GM12864 (cell line): ENCODE data around the gene DYDC1.

Experiments used
- DNase-seq: peaks from one replicate; pipeline ENCODE4 v3.0.0-alpha.2; 2011; ENCODE audit warnings: low read depth
- H3K4me3 ChIP-seq: 2 replicates; pipeline ENCODE4 v1.5.1; 2011; ENCODE audit warnings: mild to moderate bottlenecking, low read depth, low read length, control low read depth
- TF ChIP-seq, protein P1 (sequence below): IDR thresholded peaks from 2 replicates; pipeline ENCODE4 v1.5.1; 2011; ENCODE audit warnings: low read depth, mild to moderate bottlenecking, moderate library complexity, low read length, control low read depth, inconsistent platforms; ENCODE audit errors: missing control alignments

DYDC1 gene

DNA sequence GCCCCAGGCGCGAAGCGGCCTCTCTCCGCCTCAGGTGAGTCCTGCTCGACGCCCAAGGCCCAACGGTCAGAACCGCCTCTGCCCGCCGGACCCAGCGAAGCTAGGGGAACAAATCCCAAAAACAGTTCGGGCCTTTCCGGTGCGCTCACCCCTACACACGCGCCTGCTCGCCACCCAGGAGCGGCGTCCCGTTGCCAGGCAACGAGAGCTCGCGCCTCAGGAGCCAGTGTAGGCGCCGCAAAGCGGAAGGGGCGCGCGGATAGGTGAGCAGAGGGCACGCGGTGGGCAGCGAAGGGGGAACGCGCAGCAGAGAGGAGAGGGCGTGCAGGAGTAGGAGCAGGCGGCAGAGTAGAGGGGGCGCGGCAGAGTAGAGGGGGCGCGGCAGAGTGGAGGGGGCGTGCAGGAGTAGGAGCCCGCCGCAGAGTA, at the start of gene DYDC1, which contains the start of gene DYDC2:
Gene DYDC1 (minus strand): TSS at position 193 of the 426 bp plus-strand sequence. CDS start 4,154 bp downstream, outside the sequence.
Gene DYDC2 (plus strand): TSS at position 219 of the 426 bp plus-strand sequence. CDS start 5,663 bp downstream, outside the sequence.
- TF ChIP-seq, protein P1, sequence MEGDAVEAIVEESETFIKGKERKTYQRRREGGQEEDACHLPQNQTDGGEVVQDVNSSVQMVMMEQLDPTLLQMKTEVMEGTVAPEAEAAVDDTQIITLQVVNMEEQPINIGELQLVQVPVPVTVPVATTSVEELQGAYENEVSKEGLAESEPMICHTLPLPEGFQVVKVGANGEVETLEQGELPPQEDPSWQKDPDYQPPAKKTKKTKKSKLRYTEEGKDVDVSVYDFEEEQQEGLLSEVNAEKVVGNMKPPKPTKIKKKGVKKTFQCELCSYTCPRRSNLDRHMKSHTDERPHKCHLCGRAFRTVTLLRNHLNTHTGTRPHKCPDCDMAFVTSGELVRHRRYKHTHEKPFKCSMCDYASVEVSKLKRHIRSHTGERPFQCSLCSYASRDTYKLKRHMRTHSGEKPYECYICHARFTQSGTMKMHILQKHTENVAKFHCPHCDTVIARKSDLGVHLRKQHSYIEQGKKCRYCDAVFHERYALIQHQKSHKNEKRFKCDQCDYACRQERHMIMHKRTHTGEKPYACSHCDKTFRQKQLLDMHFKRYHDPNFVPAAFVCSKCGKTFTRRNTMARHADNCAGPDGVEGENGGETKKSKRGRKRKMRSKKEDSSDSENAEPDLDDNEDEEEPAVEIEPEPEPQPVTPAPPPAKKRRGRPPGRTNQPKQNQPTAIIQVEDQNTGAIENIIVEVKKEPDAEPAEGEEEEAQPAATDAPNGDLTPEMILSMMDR, result no peak
- DNase-seq, result no peak
- no peak within 1 kb of the TSS for H3K4me3 ChIP-seq

DNA sequence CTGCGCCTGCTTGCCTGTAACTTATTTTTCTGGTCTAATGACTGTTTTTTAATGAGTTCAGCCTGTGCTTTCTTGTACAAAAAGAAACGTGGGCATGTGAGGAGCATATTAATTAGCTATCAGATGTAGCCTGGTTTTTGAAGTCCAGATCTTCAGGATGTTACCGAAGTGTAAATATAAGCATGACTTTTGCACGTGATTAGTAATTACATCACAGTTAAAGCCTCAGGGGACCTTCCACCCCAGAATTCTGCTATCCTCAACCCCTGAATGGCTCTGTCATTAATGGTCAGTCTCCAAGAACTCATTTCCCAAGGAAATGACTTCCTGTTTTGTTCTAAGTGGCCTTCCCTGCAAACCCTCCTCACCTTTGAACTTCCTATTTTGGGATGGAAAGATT, 49.6 kb upstream of the DYDC1 start:
- DNase-seq, result no peak
- no peak overlapping the region for H3K4me3 ChIP-seq
- TF ChIP-seq, protein P1, result no peak

DNA sequence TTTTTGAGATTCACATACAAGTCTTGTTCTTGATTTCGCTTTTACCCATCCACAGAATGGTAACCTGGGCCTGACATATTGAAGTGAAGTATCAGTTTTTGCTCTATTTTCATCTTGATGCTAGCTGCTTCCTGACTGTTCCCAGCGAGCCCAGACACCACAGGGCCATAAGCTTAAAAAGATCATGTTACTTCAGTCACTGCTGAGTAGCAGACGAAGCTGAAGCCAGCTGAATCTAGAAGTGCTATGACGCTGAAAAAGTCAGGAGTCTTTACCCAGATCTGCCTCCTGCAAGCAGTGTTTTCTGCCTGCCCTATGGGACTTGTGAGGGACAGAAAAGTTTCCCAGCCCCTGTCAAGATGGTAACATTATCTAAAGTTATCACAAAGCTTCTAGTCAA, 49.1 kb upstream of the DYDC1 start:
- H3K4me3 ChIP-seq, result no peak overlapping the region
- TF ChIP-seq, protein P1, result no peak
- DNase-seq, result no peak

DNA sequence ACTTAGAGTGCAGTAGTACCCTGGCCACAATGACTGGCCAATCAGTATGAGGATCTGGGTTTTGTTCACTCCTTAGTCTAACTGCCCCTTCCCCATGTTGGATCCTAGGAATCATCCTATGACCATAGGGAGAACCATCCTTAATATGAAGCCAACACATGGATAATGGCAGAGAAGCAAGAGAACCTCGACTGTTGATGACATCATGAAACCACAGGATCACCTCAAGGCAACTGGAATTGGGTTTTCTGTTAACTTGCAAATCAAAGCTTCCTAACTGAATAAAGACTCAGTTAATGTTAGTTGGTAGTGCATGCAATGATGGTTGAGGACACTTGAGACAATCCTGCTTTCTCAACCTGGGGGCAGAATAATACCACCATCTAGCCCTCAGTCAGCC, 48.5 kb upstream of the DYDC1 start:
- TF ChIP-seq, protein P1, result no peak
- no peak for DNase-seq
- H3K4me3 ChIP-seq, result no peak overlapping the region

DNA sequence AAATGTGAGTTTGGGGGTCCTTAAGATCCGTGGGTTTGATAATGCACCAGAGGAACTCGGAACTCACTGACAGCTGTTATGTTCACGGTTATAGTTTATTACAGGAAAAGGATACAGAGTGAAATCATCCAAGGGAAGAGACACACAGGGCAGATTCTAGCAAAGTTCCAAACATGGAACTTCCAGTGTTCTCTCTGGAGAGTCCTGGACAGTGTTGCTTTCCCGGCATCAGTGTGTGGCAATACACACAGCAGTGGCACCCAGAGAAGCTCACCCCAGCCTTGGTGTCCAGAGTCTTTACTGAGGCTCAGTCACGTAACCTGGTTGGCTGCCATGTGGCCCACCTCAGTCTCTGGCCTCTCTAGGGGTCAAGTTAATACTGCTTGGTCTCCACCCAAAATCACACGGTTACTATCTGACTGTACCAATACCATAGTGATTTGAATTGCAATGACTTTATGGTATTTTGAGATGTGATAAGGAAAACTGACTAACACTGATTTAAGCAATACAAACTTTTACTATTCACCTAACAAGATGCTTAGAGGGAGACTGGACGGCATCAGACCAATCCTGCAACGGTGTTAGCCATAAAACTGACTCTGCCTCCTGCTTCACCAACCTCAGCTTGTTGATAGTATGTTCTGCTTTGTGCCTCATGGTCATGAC, 43.7 kb upstream of the DYDC1 start:
- TF ChIP-seq, protein P1, result no peak
- no peak for DNase-seq
- no peak overlapping the region for H3K4me3 ChIP-seq

DNA sequence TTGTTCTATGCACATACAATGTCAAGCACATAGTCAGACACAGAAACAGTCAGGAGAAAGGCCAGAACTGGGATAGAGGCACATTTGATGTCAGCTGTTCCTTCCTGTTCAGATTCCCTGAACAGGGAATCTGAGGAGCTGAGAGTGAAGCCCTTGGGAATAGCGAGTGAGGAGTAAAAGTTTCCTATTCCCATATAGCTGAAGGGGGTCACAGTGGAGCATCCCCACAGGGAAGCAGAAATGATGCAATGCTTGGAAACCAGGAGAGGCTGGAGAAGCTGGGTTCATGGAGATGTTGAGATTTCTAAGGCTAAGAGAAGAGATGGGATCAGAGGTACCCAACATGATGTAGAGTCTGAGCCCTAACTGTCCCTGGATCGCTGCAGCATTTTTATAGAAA, 40.5 kb upstream of the DYDC1 start:
- TF ChIP-seq, protein P1, result no peak
- no peak for DNase-seq
- no peak overlapping the region for H3K4me3 ChIP-seq
